ENCODE measurements around the gene FTO.

FTO gene

DNA sequence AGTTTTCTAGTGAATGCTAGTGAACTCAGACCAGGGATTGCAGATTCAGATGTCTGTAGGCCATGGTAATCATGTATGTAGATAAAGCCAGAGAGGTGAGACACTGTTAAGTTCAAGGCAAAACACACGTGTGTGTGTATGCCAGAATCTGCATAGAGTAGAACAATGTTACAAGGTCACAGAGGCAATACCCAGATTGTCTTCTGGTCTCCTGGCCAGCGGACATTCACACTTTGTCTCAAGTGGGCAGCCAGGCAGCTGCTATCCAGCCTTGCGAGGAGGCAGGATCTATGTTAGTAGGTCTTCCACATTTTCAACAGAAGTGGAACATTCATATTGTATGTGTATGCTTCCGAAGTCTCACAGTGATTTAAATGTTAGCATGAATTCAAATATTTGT lies 244.4 kb downstream of the FTO start:
- Histone ChIP-seq H3K4me1 (ENCODE audit: low read length) (peaks cover 5% of the 10 kb centered on the region), H4K20me1 (ENCODE audit: insufficient read depth, low read length) (no peaks in the 10 kb centered on the region), H2AFZ (ENCODE audit: low read length) (no peak overlapping the region), H3K9ac (ENCODE audit: low read length) (no peak overlapping the region), H3F3A (ENCODE audit: insufficient read depth, low read length) (no peaks in the 10 kb centered on the region), H3K79me2 (ENCODE audit: low read length) (no peaks in the 10 kb centered on the region), H3K4me3 (ENCODE audit: low read length) (no peak overlapping the region), H3K9me3 (replicated peaks; ENCODE audit: insufficient read depth, low read length) (no peaks in the 10 kb centered on the region), H3K9me2 (replicated peaks; ENCODE audit: insufficient read depth, low read length) (no peaks in the 10 kb centered on the region), H3K27me3 (replicated peaks; ENCODE audit: insufficient read depth, low read length) (no peaks in the 10 kb centered on the region), H3K27ac (ENCODE audit: low read length) (no peak overlapping the region), H3K36me3 (replicated peaks; ENCODE audit: insufficient read depth, low read length) (no peaks in the 10 kb centered on the region), H3K4me2 (ENCODE audit: low read depth, low read length) (no peak overlapping the region)
- DNase-seq = no peak
- TF ChIP-seq EZH2 (optimal IDR thresholded peaks at IDR 0.05; ENCODE audit: low read depth, low read length) (no peak), EZH2phosphoT487 (IDR thresholded peaks at IDR 0.05; ENCODE audit: low read length) (no peak)
- TF ChIP-seq, protein P1, sequence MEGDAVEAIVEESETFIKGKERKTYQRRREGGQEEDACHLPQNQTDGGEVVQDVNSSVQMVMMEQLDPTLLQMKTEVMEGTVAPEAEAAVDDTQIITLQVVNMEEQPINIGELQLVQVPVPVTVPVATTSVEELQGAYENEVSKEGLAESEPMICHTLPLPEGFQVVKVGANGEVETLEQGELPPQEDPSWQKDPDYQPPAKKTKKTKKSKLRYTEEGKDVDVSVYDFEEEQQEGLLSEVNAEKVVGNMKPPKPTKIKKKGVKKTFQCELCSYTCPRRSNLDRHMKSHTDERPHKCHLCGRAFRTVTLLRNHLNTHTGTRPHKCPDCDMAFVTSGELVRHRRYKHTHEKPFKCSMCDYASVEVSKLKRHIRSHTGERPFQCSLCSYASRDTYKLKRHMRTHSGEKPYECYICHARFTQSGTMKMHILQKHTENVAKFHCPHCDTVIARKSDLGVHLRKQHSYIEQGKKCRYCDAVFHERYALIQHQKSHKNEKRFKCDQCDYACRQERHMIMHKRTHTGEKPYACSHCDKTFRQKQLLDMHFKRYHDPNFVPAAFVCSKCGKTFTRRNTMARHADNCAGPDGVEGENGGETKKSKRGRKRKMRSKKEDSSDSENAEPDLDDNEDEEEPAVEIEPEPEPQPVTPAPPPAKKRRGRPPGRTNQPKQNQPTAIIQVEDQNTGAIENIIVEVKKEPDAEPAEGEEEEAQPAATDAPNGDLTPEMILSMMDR (IDR thresholded peaks at IDR 0.05; ENCODE audit: low read length) = no peak

DNA sequence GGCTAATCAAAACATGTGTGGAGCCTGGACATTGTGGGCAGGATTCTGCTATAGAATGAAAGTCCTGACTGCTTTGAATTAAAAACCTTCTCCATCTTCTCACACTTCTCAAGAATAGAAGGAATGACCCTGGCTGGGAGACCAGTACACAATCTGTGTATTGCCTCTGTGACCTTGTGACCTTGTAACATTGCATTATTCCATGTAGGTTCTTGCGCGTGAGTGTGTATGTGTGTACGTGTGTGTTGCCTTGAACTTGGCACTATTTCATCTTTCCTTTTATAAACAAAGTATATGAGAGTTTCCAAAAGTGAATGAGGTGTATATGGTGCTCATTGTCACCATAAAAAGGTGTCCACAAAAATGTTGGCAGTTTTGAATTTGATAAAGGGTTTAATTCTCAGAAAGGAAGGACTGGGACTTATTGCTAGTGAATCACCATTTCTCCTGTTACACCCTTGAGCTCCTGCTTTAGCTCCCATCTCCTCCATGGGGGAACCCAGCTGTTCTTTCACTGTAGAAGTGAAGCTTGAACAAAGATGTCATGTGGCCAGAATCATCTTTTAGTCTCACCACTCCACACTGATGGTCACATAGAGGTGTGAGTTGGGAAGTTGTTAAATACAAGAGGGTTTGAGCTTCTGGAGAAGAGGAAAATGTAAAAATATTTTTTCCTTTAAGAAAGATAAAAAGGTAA lies 244.9 kb downstream of the FTO start:
- TF ChIP-seq, protein P1 (IDR thresholded peaks at IDR 0.05; ENCODE audit: low read length) = no peak
- TF ChIP-seq EZH2phosphoT487 (IDR thresholded peaks at IDR 0.05; ENCODE audit: low read length) (no peak), EZH2 (optimal IDR thresholded peaks at IDR 0.05; ENCODE audit: low read depth, low read length) (no peak)
- Histone ChIP-seq H3K4me2 (ENCODE audit: low read depth, low read length) (no peak overlapping the region), H3K4me3 (ENCODE audit: low read length) (no peak overlapping the region), H3K9me2 (replicated peaks; ENCODE audit: insufficient read depth, low read length) (no peaks in the 10 kb centered on the region), H3K9ac (ENCODE audit: low read length) (no peak overlapping the region), H3K79me2 (ENCODE audit: low read length) (no peaks in the 10 kb centered on the region), H3K9me3 (replicated peaks; ENCODE audit: insufficient read depth, low read length) (no peaks in the 10 kb centered on the region), H3K27me3 (replicated peaks; ENCODE audit: insufficient read depth, low read length) (no peaks in the 10 kb centered on the region), H3K27ac (ENCODE audit: low read length) (no peak overlapping the region), H4K20me1 (ENCODE audit: insufficient read depth, low read length) (no peaks in the 10 kb centered on the region), H3F3A (ENCODE audit: insufficient read depth, low read length) (no peaks in the 10 kb centered on the region), H3K36me3 (replicated peaks; ENCODE audit: insufficient read depth, low read length) (no peaks in the 10 kb centered on the region), H3K4me1 (ENCODE audit: low read length) (peaks cover 5% of the 10 kb centered on the region), H2AFZ (ENCODE audit: low read length) (no peak overlapping the region)
- DNase-seq = no peak

DNA sequence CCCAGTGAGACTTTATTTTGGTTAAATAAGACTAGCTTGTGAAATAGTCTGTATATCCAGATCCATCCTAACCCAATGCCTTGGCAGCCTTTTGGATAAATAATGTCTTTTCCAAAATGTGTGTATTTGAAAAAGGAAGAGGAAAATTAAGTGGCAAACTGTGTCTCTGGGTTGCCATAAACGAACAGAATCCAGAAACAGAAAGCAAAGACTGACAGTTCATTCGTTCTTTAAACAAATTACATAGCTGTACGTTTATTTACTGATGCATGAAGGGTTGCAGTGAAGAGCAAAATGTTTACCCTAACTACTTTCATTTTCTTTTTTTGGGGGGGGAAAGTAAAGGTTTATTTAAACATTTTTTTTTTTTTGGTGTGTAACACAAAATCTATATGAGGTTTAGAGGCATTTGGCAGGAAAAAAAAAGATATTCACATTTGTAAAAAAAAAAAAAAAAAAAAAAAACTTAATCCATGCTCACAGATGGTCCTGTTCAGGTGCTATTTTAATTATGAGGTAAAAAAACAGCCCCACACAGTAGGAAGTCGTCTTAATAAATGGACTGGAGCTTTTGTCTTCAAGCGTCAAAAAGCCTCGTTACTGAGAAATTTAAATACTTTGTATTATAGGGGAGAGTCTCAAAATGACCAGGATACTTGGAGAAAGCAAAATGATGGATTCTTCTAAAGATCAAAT lies 245.9 kb downstream of the FTO start:
- H3K36me3 ChIP-seq (replicated peaks; ENCODE audit: insufficient read depth, low read length) = no peaks in the 10 kb centered on the region
- H3K4me2 ChIP-seq (ENCODE audit: low read depth, low read length) = no peak overlapping the region
- no peaks in the 10 kb centered on the region for H3K9me3 ChIP-seq (replicated peaks; ENCODE audit: insufficient read depth, low read length)
- peaks cover 5% of the 10 kb centered on the region for H3K4me1 ChIP-seq (ENCODE audit: low read length)
- H3K79me2 ChIP-seq (ENCODE audit: low read length) = no peaks in the 10 kb centered on the region
- H3F3A ChIP-seq (ENCODE audit: insufficient read depth, low read length) = no peaks in the 10 kb centered on the region
- no peak overlapping the region for H3K9ac ChIP-seq (ENCODE audit: low read length)
- H2AFZ ChIP-seq (ENCODE audit: low read length) = no peak overlapping the region
- H3K27ac ChIP-seq (ENCODE audit: low read length) = no peak overlapping the region
- no peaks in the 10 kb centered on the region for H3K9me2 ChIP-seq (replicated peaks; ENCODE audit: insufficient read depth, low read length)
- H4K20me1 ChIP-seq (ENCODE audit: insufficient read depth, low read length) = no peaks in the 10 kb centered on the region
- DNase-seq = no peak
- no peak overlapping the region for H3K4me3 ChIP-seq (ENCODE audit: low read length)
- TF ChIP-seq, protein P1 (IDR thresholded peaks at IDR 0.05; ENCODE audit: low read length) = no peak
- TF ChIP-seq EZH2phosphoT487 (IDR thresholded peaks at IDR 0.05; ENCODE audit: low read length) (no peak), EZH2 (optimal IDR thresholded peaks at IDR 0.05; ENCODE audit: low read depth, low read length) (no peak)
- H3K27me3 ChIP-seq (replicated peaks; ENCODE audit: insufficient read depth, low read length) = no peaks in the 10 kb centered on the region
